ENCODE results near the gene CHRNA4.

DNA sequence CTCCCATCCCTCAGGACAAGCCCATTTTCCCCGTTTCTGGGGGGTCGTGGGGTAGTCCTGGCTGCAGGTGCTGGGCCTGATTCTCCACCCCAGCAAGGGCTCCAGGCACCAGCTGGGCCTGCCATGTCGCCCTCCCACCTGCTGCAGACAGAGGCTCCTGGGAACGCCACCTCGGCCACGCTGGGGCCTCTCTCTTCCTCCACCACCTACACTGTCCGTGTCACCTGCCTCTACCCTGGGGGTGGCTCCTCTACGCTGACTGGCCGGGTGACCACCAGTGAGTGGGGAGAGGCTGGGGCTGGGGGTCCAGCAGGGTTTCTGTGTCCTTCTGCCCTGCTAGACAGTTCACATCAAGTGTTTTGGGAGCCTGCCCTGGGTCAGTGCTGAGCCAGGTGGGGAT, 48.9 kb downstream of the CHRNA4 start:
- TF ChIP-seq, protein P1, sequence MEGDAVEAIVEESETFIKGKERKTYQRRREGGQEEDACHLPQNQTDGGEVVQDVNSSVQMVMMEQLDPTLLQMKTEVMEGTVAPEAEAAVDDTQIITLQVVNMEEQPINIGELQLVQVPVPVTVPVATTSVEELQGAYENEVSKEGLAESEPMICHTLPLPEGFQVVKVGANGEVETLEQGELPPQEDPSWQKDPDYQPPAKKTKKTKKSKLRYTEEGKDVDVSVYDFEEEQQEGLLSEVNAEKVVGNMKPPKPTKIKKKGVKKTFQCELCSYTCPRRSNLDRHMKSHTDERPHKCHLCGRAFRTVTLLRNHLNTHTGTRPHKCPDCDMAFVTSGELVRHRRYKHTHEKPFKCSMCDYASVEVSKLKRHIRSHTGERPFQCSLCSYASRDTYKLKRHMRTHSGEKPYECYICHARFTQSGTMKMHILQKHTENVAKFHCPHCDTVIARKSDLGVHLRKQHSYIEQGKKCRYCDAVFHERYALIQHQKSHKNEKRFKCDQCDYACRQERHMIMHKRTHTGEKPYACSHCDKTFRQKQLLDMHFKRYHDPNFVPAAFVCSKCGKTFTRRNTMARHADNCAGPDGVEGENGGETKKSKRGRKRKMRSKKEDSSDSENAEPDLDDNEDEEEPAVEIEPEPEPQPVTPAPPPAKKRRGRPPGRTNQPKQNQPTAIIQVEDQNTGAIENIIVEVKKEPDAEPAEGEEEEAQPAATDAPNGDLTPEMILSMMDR (IDR thresholded peaks at IDR 0.05), result no peak
- no peak for TF ChIP-seq POLR2A (IDR thresholded peaks at IDR 0.05)
